Activated CD8-positive, alpha-beta memory T cell treated with anti-CD3 and anti-CD28 coated beads for 48 hours (primary cell): ENCODE measurements around the gene KLRD1.
"Not testable (repeated sequence)": the region's sequence is repeated elsewhere in the genome, so short reads cannot be mapped to it uniquely, and the experiment has no call there.

ENCODE experiments used
- DNase-seq, 3 experiments: peaks; one replicate each; pipeline ENCODE4 v3.0.0-alpha.2; 2020; ENCODE audit warnings: low read depth in 2 of 3, low spot score in 2 of 3

The KLRD1 gene

DNA sequence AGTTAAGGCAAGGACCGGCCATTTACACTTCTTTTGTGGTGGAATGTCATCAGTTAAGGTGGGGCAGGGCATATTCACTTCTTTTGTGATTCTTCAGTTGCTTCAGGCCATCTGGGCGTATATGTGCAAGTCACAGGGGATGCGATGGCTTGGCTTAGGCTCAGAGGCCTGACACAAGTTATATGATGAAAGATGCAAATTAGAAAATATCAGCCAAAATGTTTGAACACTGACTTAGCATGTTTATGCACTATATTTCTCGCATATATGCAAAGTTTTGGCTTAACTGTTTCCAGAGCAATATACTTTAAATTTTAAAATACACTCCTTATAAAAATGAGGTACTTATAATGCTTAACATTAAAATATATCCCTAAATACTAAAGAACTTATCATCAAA lies 30.8 kb downstream of the KLRD1 start:
- not testable (repeated sequence) for DNase-seq

DNA sequence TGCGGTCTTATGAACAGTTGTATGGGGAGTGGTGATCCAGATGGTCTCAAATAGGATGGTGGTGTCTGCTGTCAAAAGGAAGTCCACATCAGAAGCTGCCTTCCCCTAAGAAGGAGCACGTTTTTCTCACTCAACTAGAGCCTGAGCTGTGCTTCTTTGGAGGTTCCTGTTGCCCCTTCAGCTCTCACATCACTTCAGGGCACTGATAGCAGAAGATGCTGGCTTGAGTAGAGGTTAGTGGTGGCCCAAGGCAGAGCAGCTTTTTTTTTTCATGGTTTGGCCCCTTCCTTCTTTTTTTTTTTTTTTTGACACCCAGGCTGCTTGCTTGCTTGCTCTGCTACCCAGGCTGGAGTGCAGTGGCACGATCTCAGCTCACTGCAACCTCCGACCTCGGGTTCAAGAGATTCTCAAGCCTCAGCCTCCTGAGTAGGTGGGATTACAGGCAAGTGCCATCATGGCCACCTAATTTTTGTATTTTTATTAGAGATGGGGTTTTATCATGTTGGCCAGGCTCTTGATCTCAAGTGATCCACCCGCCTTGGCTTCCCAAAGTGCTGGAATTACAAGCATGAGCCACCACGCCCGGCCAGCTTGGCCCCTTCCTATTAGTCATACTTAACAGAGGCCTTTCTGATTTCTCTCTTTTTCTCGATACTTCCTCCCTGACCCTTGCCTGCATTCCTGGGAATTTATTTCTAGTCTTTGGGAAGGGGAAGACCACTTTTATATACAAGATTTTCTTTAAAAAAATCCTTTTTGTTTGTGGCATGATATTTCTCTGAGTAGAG lies 31.6 kb downstream of the KLRD1 start:
- no peak for DNase-seq

DNA sequence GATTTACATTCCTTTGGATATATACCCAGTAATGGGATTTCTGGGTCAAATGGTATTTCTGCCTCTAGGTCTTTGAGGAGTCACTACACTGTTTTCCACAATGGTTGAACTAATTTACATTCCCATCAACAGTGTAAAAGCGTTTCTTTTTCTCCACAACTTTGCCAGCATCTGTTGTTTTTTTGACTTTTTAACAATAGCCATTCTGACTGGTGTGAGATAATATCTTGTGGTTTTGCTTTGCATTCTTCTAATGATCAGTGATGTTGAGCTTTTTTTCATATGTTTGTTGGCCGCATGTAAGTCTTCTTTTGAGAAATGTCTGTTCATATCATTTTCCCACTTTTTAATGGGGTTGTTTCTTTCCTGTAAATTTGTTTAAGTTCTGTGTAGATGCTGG lies 33.3 kb downstream of the KLRD1 start:
- not testable (repeated sequence) for DNase-seq

DNA sequence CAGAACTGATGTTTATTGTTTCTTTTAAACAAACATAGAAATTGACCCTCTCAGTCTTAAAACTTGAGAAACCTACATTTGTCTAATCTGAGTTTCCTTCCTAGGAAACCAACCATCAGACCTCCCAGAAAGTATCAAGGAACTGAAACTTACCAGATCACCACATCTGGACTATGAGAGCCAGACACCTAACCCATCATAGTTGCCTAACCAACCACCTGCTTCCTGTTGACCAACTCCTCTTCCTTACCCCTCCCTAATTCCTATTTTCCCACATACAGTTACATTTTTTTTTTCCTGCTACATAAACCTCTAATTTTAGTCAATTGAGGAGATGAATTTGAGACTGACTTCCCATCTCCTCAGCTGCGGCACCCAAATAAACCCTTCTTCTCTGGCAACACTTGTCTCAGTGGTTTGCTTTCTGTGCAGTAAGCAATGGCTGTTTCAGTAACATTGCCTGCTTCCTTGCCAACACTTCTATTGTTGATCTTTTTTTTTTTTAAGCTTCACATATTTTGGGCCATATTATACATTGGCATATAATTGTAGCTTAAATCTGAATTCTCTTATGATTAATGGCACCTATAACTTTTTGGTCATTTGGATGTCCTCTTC lies 34.3 kb downstream of the KLRD1 start:
- DNase-seq = no peak

DNA sequence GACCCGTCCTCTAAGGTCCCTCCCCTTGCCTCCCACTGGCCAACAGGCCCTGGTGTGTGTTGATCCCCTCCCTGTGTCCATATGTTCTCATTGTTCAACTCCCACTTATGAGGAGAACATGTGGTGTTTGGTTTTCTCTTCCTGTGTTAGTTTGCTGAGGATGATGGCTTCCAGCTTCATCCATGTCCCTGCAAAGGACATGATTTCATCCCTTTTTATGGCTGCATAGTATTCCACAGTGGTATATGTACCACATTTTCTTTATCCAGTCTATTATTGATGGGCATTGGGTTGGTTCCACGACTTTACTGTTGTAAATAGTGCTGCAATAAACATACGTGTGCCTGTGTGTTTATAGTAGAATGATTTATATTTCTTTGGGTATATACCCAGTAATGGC lies 43.8 kb downstream of the KLRD1 start:
- not testable (repeated sequence) for DNase-seq

DNA sequence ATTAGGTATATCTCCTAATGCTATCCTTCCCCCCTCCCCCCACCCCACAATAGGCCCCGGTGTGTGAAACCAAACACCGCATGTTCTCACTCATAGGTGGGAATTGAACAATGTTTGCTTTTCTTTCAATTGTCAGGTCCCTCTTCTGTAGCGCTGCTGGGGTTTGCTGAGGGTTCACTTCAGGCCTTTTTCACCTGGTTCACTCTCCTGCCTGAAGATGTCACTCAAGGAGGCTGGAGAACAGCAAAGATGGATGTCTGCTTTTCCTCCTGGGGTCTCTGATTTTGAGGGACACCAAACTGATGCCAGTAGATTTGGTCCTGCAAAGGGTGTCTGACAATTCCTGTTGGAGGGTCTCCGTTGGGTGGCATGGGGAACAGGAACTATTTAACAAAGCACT lies 46.4 kb downstream of the KLRD1 start:
- DNase-seq = no peak

DNA sequence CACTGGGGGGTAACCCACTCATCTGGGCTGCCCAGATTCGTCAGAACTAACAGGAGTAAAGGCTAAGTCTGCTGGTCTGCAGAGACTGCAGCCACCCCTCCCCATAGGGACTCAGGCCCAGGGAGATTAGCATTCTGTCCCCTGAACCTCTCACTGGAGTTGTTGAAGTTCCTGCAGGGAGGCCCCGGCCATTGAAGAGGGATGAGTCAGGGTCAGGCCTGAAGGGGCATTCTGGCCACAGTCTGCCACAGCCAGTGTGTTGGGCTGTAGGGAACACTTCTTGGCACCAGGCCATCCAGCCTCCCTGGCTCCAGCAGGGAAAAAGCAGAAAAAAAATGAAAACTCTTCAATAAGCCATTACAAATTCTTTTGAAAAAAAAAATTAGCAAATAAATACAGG lies 46.8 kb downstream of the KLRD1 start:
- no peak for DNase-seq

DNA sequence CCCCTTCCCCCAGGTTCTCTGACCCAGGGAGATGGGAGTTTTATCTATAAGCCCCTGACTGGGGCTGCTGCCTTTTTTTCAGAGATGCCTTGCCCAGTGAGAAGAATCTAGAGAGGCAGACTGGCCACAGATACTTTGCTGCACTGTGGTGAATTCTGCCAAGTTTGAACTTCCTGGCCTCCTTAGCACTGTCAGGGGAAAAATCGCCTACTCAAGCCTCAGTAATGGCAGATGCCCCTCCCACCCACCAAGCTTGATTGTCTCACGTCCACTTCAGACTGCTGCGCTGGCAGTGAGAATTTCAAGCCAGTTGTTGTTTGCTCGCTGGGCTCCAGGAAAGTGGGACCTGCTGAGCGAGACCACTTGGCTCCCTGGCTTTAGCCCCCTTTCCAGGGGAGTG lies 50.5 kb downstream of the KLRD1 start:
- no peak for DNase-seq

DNA sequence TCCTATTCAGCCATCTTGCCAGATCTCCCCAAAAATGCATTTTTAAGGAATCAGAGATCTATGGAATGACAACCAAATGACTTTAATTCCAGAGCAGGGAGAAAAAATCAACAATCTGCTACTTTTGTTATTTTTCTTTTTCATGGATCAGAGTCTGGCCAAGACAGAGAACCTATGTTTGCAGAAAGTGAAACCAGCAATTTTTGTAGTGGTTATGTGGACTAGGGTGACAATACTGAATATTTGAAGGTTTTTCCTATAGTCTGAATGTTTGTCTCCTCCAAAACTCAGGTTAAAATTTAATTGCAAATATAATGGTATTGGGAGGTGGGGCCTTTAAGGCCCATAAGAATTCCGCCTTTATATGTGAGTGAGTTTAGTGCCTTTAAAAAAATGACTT lies 51.3 kb downstream of the KLRD1 start:
- DNase-seq = no peak

DNA sequence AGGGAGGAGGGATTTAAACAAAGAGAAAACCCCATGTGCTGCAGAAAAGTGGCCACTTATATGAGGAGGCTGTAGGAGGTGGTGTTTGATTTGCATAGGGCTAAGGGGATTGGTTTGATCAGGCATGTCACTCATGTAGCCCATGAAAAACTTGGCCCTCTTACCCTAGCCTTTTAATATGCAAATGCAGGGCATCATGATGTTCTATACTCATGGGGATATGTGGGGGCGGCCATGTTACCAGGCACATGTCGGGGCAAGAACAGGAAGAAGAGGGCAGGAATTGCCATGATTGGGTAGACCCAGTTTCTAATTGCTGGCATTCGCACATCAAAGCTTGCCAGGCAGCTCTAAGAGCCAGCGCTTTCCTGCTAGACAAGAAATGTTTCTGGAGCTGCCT lies 53.4 kb downstream of the KLRD1 start:
- no peak for DNase-seq

DNA sequence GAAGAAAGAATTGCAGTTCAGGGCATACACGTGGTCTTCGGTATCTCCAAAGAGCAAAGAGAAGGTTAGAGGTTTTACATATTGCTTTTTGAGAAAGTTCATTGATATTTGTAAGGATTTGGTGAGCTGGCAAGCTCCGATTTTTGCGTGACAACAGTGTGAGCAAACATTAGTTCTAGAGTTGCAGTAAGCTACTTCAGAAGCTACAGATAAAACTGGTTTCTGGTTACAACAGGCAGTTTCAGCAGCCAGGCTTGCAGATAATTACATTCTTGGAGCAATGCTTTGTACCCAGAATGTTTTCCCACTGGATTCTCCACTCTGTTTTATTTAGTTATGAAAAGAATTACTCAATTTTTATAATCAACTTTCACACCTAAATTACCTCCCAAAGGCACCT lies 54.0 kb downstream of the KLRD1 start:
- DNase-seq = no peak

DNA sequence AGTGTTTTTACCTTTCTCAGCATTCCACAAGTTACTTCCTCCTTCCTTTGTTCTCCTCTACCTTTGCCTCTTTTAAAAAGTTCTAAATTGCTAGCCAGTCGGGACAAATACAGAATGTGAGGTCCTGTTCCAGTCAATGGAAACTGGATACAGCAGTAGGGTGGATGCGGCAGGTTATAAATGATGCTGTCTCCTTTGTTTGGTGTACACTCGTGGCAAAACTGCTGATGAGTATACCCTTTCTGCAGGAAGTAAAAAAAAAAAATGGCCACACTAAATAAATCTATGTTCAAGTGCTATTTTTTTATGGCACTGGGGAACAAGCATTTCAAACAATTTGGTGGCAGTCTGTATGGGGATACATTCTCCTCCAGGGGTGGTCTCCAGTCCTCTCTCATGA lies 54.7 kb downstream of the KLRD1 start:
- DNase-seq = no peak

DNA sequence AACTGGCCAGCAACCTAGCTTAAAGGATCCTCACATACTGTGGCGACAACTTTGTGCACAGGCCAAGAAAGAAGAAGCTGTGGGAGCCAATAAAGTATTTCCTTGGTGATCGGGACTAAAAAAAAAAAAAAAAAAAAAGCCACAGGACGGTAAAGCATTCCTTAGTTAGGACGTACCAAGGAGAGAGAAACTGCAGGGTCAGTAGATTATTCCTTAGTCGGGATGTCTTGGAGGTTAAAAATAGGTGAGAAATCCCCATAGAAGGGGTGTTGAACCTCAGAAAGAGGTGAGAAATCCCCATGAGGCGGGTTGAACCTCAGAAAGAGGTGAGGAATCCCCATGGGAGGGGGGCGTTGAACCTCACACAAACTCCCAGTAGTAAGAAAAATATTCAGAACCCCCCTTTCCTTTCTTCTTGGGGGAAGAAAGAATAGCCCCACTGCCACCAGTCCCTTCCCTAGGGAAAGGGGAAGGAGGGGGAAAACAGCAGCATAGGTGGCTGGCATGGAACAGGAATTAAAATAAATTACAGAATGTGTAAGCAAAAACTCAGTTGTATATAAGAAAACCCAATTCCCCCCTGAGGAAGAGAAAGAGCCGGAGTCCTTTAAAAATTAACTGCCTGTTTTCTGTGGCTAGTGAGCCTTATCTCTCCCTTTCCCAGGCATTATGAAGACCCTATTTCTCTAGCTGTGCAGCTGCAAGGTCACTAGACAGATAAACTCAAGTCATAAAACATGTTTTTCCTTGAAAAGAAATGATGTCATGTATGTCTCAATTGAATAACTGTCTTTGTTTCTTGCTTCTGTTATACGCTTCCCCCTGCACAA lies 55.4 kb downstream of the KLRD1 start:
- DNase-seq = no peak

DNA sequence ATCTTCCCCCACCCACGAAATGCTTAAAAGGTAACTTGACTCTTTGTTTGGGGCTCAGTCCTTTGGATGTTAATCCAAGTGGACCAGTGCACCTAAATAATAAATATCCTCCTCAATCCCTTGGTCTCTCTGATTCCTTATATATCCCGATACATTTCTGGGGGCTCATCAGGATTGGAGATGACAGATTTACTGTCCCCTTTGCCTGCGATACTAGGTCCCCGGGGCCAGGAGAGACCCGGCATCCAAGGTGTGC lies 55.9 kb downstream of the KLRD1 start:
- DNase-seq = no peak

DNA sequence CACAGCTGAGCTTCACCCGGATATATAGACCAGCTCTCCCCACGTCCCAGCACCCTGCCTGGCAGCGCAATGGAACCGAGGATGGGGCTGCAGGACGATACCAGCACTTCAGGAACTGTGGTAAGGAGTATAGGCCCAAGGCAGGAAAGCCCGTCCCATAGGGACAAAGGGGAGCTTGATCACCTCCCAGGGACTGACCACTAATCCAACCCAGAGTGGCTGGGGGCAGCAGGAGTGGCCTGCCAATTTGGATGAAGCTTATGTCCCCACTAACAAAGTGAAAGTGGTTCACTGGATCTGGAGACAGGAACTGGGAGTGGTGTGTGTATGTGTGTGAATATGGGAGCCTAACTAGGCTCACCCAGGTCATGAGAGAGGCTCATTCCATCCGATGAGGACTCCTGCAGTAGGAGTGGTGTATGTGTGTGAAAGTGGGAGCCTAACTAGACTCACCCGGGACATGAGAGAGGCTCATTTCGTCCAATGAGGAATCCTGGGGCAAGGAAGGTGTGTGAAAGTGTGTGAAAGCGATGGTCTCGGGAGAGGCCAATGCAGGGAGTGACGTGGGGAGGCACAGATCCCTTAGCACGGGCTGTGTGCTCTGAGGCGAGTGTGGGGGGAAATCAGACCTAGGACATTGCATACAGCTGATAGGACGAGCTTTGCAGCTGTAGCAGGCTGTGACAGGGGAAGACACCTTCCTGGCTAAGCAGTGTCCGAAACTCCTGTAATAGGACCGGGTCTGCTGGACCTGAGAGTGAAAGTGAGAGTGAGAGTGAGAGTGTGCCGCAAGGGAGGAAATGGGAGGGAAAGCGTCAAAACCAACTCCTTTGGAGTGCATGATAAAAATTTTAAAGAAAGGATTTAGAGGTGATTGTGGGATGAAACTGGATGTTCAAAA lies 56.5 kb downstream of the KLRD1 start:
- no peak for DNase-seq

DNA sequence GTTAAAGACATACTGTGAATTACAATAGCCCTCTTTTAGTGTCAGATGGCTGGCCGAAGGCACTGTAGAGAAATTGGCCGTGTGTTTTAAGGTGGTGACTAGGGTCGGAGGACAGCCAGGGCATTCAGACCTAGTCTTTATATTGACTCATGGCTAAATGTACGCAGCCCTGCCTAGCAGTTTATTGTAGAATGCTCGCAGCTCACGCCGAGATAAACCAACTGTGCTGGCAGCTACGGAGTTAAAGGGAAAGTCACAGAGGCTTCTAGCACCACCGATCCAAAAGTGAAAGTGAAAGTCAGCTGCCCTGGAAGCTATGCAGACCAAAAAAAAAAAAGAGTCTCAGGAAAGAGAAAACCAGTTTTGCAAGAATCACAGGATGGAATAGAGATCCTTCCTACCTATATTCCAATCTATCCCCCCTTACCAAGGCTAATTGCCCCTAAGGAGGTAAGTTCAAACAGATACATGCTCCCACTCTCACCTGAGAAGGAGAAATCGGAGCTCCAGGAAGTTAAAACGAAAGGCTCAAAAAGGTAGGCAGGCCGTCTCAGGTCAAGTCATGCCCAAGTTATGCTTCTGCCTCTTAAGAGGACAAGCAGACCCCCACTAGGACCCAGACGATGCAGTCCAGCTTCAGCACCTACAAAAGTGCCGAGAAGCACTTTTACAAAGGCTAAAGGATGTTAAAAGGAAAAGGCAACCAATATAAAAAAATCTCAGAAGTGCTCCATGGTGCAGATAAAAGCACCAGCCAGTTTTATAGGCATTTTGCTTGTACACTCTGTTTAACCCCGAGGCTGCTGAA lies 57.3 kb downstream of the KLRD1 start:
- no peak for DNase-seq

DNA sequence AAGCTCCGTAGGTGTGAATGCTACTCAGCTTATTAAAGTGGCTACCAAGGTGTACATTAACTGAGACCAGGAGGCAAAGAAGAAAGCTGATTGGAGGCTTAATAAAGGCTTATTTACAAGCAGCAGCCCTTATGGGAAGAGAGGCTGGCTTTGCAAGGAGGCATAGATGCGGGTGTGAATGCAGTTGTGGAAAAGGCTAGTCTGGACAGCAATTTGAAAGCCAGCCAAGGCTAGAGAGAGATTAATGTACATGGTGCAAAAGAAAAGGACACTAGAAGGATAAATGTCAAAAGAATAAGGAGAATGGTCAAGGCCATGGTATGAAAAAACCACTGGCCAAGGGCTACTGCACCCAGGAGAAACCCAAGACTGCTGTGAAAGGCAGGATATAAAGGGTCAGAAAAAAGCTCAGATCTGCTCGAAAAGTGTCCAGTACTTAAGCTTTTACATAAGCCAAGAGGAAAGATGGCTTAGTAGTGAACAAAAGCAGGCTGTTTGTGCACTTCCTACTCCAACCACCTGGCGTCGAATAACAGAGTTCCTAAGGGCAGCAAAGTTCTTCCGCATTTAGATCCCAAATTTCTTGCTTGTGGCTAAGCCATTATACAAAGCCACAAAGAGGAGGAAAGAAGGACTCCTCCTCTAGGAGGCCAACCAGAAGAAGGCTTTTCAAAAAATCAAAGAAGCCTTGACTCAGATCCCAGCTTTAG lies 58.2 kb downstream of the KLRD1 start:
- no peak for DNase-seq

DNA sequence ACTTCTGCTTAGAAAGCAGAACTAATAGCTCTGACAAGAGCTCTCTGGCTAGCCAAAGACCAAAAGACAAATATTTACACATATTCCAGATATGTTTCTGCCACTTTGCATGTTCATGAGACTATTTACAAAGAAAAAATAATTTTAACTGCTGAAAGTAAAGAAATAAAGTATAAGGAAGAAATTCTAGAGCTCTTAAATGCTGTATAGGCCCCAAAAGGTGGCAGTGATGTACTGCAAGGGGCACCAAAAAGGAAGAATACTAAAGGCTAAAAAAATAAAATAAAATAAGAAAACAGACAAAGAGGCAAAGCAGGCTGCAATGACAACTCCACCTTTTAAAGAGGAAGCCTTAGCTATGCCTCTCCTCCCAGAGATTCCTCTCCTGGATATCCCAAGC lies 59.2 kb downstream of the KLRD1 start:
- DNase-seq = no peak

DNA sequence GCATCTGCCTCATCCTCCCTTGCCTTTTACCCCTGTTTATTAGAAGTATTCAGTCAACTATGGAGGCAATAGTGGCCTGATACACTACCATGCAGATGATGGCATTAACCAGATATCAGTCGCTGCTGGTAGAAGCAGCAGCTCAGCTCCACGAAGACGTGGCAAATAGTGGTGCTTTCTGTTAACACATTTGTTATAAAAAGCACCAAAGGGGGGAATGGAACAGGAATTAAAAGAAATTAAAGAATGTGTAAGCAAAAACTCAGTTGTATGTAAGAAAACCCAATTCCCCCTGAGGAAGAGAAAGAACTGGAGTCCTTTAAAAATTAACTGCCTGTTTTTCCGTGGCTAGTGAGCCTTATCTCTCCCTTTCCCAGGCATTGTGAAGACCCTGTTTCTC lies 60.0 kb downstream of the KLRD1 start:
- DNase-seq = not testable (repeated sequence)
